Left ventricle myocardium inferior (tissue), 1 donor: ENCODE data around the gene FAM151B. TPM values are rescaled to one million over a fixed set of nuclear protein-coding genes. Genes with fewer than 3 reads are reported as not detected.

Experiments
- DNase-seq: peaks from one replicate; pipeline ENCODE4 v3.0.0-alpha.2; 2020
- H3K27ac ChIP-seq: fragments of 200-600 bp; replicated peaks from 2 replicates; pipeline ENCODE4 v1.8.0; 2021
- H3K27me3 ChIP-seq: fragments of 200-600 bp; 2 replicates; pipeline ENCODE4 v1.8.0; 2021; ENCODE audit warnings: low read depth
- H3K36me3 ChIP-seq: fragments of 200-600 bp; 2 replicates; pipeline ENCODE4 v1.8.0; 2021
- H3K4me1 ChIP-seq: fragments of 200-600 bp; 2 replicates; pipeline ENCODE4 v1.8.0; 2021
- H3K4me3 ChIP-seq: fragments of 200-600 bp; 2 replicates; pipeline ENCODE4 v1.8.0; 2021; ENCODE audit warnings: mild to moderate bottlenecking, moderate library complexity
- H3K9me3 ChIP-seq: fragments of 200-600 bp; replicated peaks from 2 replicates; pipeline ENCODE4 v1.8.0; 2021
- CTCF ChIP-seq: fragments of 200-600 bp; IDR thresholded peaks from 2 replicates; pipeline ENCODE4 v1.8.0; 2021; ENCODE audit warnings: antibody characterized with exemption, mild to moderate bottlenecking, borderline replicate concordance
- intact Hi-C: fragments of 100-400 bp; cut with micrococcal nuclease; formaldehyde crosslinking; loops from one replicate; pipeline ENCODE4 v1.11.0; 2022
- total RNA-seq: library from RNA; stranded (reverse); fragmentation: NEBNext Ultra II Directional; extraction: Animal tissue kit (Norgen Biotek cat#: 25700); gene quantifications from one replicate; pipeline ENCODE4 v1.2.1, GENCODE V29; 2021
- donor health status: DM: no; HTN: yes; CAD: no; lungs with severe emphysema.

The FAM151B gene
- total RNA-seq, 1 donor from 2014 or later: 0.91 TPM

- H3K9me3 ChIP-seq: no peaks in the 10 kb centered on the region
- H3K36me3 ChIP-seq: no peaks in the 10 kb centered on the region
- DNase-seq: no peak
- no peak for TF ChIP-seq CTCF
- H3K4me3 ChIP-seq: no peak overlapping the region
- intact Hi-C loops: no loop called here
- no peaks in the 10 kb centered on the region for H3K27me3 ChIP-seq
- no peaks in the 10 kb centered on the region for H3K4me1 ChIP-seq
- no peak overlapping the region for H3K27ac ChIP-seq
Measured at GRCh38 chr5:80504833-80505232, 16.9 kb downstream of the FAM151B start.

DNA sequence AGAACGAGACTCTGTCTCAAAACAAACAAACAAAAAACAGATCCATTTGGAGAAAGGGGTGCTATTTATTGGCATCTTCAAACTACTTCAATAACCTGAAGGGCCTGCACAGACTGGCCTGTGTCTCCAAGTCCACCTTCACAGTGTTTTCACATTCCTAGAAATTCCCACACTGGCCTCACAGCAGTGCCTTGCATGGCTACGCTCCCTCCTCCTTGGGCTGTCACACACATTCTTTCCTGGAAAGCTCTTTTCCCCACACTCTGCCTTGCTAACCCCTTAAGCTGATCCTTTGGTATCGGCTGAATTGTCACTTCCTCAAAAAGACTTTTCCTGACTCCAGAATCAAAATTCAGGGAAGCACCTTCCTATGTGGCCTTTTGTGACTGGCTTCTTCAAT is 19.8 kb downstream of the FAM151B start:
- Histone ChIP-seq H3K4me1 (no peaks in the 10 kb centered on the region), H3K9me3 (no peaks in the 10 kb centered on the region), H3K27me3 (no peaks in the 10 kb centered on the region), H3K36me3 (no peaks in the 10 kb centered on the region), H3K4me3 (no peak overlapping the region), H3K27ac (no peak overlapping the region)
- DNase-seq: no peak
- TF ChIP-seq CTCF: no peak
- intact Hi-C loops: no loop called here

- Histone ChIP-seq H3K27ac (no peak overlapping the region), H3K27me3 (no peaks in the 10 kb centered on the region), H3K4me1 (no peaks in the 10 kb centered on the region), H3K9me3 (no peaks in the 10 kb centered on the region), H3K36me3 (no peaks in the 10 kb centered on the region), H3K4me3 (no peak overlapping the region)
- no peak for DNase-seq
- intact Hi-C loops: no loop called here
- no peak for TF ChIP-seq CTCF
Measured at GRCh38 chr5:80508844-80509243, 20.9 kb downstream of the FAM151B start.

DNA sequence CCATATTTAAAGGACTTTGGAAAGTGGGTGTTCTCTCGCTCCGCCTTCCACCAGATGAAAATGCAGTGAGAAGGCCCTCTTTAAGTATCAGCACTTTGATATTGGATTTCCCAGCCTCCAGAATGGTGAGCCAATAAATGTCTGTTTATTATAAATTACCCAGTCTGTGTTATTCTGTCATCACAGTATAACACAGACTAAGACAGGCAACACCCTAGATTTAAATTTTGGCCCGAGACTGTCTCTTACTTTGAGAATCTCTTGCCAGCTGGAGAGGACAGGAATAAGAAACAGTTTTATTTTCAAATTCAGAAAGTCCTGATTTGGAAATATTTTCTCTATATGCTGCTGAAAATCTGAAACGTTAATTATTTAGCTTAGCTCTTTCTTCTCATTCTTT is 21.5 kb downstream of the FAM151B start:
- Histone ChIP-seq H3K9me3 (no peaks in the 10 kb centered on the region), H3K4me1 (no peaks in the 10 kb centered on the region), H3K36me3 (no peaks in the 10 kb centered on the region), H3K27me3 (no peaks in the 10 kb centered on the region), H3K4me3 (no peak overlapping the region), H3K27ac (no peak overlapping the region)
- intact Hi-C loops: no loop called here
- DNase-seq: no peak
- no peak for TF ChIP-seq CTCF

DNA sequence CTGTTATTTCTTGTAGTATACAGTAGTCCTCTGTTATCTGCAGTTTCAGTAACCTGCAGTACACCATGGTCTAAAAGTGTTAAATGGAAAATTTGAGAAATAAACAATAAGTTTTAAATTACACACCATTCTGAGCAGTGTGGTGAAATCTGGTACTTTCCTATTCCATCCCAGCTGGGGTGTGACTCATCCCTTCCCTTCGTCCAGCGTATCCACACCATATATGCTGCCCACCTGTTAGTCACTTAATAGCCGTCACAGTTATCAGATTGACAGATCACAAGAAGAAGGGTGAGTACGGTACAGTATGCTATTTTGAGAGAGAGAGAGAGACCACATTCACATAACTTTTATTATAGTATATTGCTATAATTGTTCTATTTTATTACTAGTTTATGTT is 28.9 kb downstream of the FAM151B start:
- no peak for DNase-seq
- no peak for TF ChIP-seq CTCF
- no peak overlapping the region for H3K27ac ChIP-seq
- H3K36me3 ChIP-seq: no peaks in the 10 kb centered on the region
- H3K27me3 ChIP-seq: no peaks in the 10 kb centered on the region
- intact Hi-C loops: no loop called here
- no peak overlapping the region for H3K4me3 ChIP-seq
- H3K9me3 ChIP-seq: no peaks in the 10 kb centered on the region
- H3K4me1 ChIP-seq: no peaks in the 10 kb centered on the region

GRCh38 chr5:80540691-80541090 is 52.8 kb downstream of the FAM151B start:
- Histone ChIP-seq H3K4me3 (no peak overlapping the region), H3K27me3 (no peaks in the 10 kb centered on the region), H3K9me3 (peaks cover 12% of the 10 kb centered on the region), H3K36me3 (no peaks in the 10 kb centered on the region), H3K27ac (no peak overlapping the region), H3K4me1 (no peaks in the 10 kb centered on the region)
- no peak for TF ChIP-seq CTCF
- intact Hi-C loops: no loop called here
- DNase-seq: no peak
